B cell (primary cell): ENCODE results near the gene POP4. TPM values are rescaled to one million over a fixed set of nuclear protein-coding genes. Genes with fewer than 3 reads are reported as not detected.

ENCODE experiments used
- ATAC-seq: fragments of 200-7000 bp; cut with Tn5 transposase; one replicate; pipeline ENCODE4 v1.10.0; 2021; ENCODE audit warnings: low read depth, mild to moderate bottlenecking, moderate number of reproducible peaks, moderate library complexity
- CTCF ChIA-PET: fragments of 350-600 bp; sonication (Branson Sonifier 250); formaldehyde crosslinking; loops from one replicate; lab custom pipeline; 2021; ENCODE audit warnings: antibody characterized with exemption, inconsistent platforms; lab: Charles Lee
- POLR2A ChIA-PET: fragments of 350-600 bp; sonication (Branson Sonifier 250); formaldehyde crosslinking; loops from one replicate; lab custom pipeline; 2021; ENCODE audit warnings: antibody characterized with exemption; lab: Charles Lee
- DNase-seq: peaks from one replicate; pipeline ENCODE4 v3.0.0; 2013
- H2AFZ ChIP-seq: 2 replicates; pipeline ENCODE4 v1.6.1; 2012; ENCODE audit warnings: mild to moderate bottlenecking, low read depth, low read length; ENCODE audit not compliant: insufficient read depth, poor library complexity, severe bottlenecking
- H3K27ac ChIP-seq, 2 donors: 1 replicate in 1 of 2; 2 replicates in 1 of 2; pipeline ENCODE4 v1.5.1; 2012 to 2013; ENCODE audit warnings: low read length in 2 of 2, mild to moderate bottlenecking in 2 of 2, moderate library complexity in 1 of 2
- H3K27me3 ChIP-seq, 4 experiments: fragments of 200-600 bp in 1 of 4; sonication (generic) in 1 of 4; replicated peaks in 1 of 4; 1 replicate in 2 of 4; 2 replicates in 2 of 4; pipeline versions ENCODE4 v1.6.1 to v1.7.0; 2013 to 2016; ENCODE audit warnings: low read length in 3 of 4, mild to moderate bottlenecking in 2 of 4, mixed read lengths in 1 of 4, moderate library complexity in 1 of 4; ENCODE audit not compliant: insufficient read depth in 4 of 4, control insufficient read depth in 3 of 4; ENCODE audit errors: control extremely low read depth in 1 of 4
- H3K36me3 ChIP-seq, 2 experiments: replicated peaks in 1 of 2; 1 replicate in 1 of 2; 2 replicates in 1 of 2; pipeline versions ENCODE4 v1.6.1 to v1.7.1; 2013; ENCODE audit warnings: low read length in 1 of 2; ENCODE audit not compliant: insufficient read depth in 2 of 2, control insufficient read depth in 1 of 2; ENCODE audit errors: control extremely low read depth in 1 of 2, extremely low read depth in 1 of 2
- H3K4me1 ChIP-seq, 2 donors: fragments of 200-600 bp in 1 of 2; sonication (generic) in 1 of 2; 1 replicate in 1 of 2; 2 replicates in 1 of 2; pipeline versions ENCODE4 v1.5.1 to v1.6.1; 2013 to 2017; ENCODE audit warnings: low read length in 2 of 2; ENCODE audit not compliant: control insufficient read depth in 2 of 2, insufficient read depth in 2 of 2
- H3K4me2 ChIP-seq: replicated peaks from 2 replicates; pipeline ENCODE3; 2012; ENCODE audit warnings: mild to moderate bottlenecking, low read depth, low read length; ENCODE audit not compliant: poor library complexity, severe bottlenecking
- H3K4me3 ChIP-seq, 5 experiments: fragments of 200-600 bp in 1 of 5; sonication (generic) in 1 of 5; 1 replicate in 3 of 5; 2 replicates in 2 of 5; pipeline versions ENCODE4 v1.5.1 to v1.7.0; 2011 to 2016; ENCODE audit warnings: low read length in 4 of 5, mild to moderate bottlenecking in 4 of 5, low read depth in 2 of 5, control low read depth in 1 of 5, moderate library complexity in 1 of 5; ENCODE audit not compliant: insufficient read depth in 1 of 5; ENCODE audit errors: control extremely low read depth in 1 of 5, extremely low read depth in 1 of 5
- H3K79me2 ChIP-seq: fragments of 200-600 bp; sonication (generic); one replicate; pipeline ENCODE4 v1.6.0; 2016; ENCODE audit warnings: low read length; ENCODE audit not compliant: control insufficient read depth, insufficient read depth
- H3K9ac ChIP-seq: fragments of 200-600 bp; sonication (generic); 2 replicates; pipeline ENCODE4 v1.6.1; 2017; ENCODE audit warnings: mild to moderate bottlenecking, low read length, moderate library complexity
- H3K9me3 ChIP-seq, 3 donors: one replicate each; pipeline versions ENCODE4 v1.6.1 to v1.7.1; 2013; ENCODE audit warnings: low read length in 2 of 3; ENCODE audit not compliant: control insufficient read depth in 2 of 3, insufficient read depth in 1 of 3; ENCODE audit errors: control extremely low read depth in 1 of 3
- H4K20me1 ChIP-seq: 2 replicates; pipeline ENCODE4 v1.6.0; 2012; ENCODE audit warnings: mild to moderate bottlenecking, low read length; ENCODE audit not compliant: insufficient read depth, control insufficient read depth, poor library complexity, severe bottlenecking
- H3K27ac Mint-ChIP-seq: one replicate; pipeline ENCODE4 v1.8.0; 2021; ENCODE audit warnings: mixed read lengths
- H3K27me3 Mint-ChIP-seq: one replicate; pipeline ENCODE4 v1.8.0; 2021; ENCODE audit warnings: mixed read lengths
- H3K4me1 Mint-ChIP-seq: one replicate; pipeline ENCODE4 v1.8.0; 2021; ENCODE audit warnings: mixed read lengths
- H3K4me3 Mint-ChIP-seq: one replicate; pipeline ENCODE4 v1.8.0; 2021; ENCODE audit warnings: mixed read lengths
- H3K9me3 Mint-ChIP-seq: one replicate; pipeline ENCODE4 v1.8.0; 2022; ENCODE audit warnings: mixed read lengths; ENCODE audit not compliant: insufficient read depth
- CTCF ChIP-seq: fragments of 200-600 bp; IDR thresholded peaks from one replicate; pipeline ENCODE4 v1.8.0; 2022; ENCODE audit warnings: antibody characterized with exemption, mild to moderate bottlenecking
- EZH2 ChIP-seq: IDR thresholded peaks from 2 replicates; pipeline ENCODE4 v1.6.1; 2012; ENCODE audit warnings: borderline replicate concordance, low read depth, mild to moderate bottlenecking, moderate library complexity, low read length; ENCODE audit not compliant: insufficient read depth, poor library complexity, severe bottlenecking
- WGBS: methylation state at CpG from one replicate; pipeline ENCODE4 v1.1.5; 2013; ENCODE audit warnings: missing lambda C conversion rate; ENCODE audit not compliant: insufficient coverage; 5-methylcytosine and 5-hydroxymethylcytosine counted together
- intact Hi-C: fragments of 100-400 bp; cut with micrococcal nuclease; formaldehyde crosslinking; loops from one replicate; pipeline ENCODE4 v1.10.0; 2022
- polyA plus RNA-seq: library from polyadenylated mRNA; depleted of rRNA; stranded (reverse); fragments of >200 nt; gene quantifications from 2 replicates; pipeline ENCODE4 v1.2.3, GENCODE V29; 2012
- total RNA-seq, 2 donors: library from RNA; stranded (reverse); fragments of 120-200 nt in 1 of 2; gene quantifications; 1 replicate in 1 of 2; 2 replicates in 1 of 2; pipeline versions ENCODE4 v1.2.3 to v1.2.4, GENCODE V29; 2013 to 2022

Gene POP4
- total and polyA plus RNA-seq, 2 donors (not counting 1 experiment from before 2014, with no cell fraction given): 58.9 to 61.2 TPM

- Histone ChIP-seq H3K4me1 (peaks cover 3 to 24% of the 10 kb centered on the region in 2 donors), H3K9me3 (no peaks in the 10 kb centered on the region), H3K36me3 (no peaks in the 10 kb centered on the region), H3K9ac (no peak overlapping the region), H2AFZ (no peak overlapping the region), H3K4me2 (no peak overlapping the region), H3K27me3 (peaks cover 0 to 12% (median 0%) of the 10 kb centered on the region in 4 experiments), H3K27ac (no peak overlapping the region), H3K79me2 (no peaks in the 10 kb centered on the region), H3K4me3 (no peak overlapping the region), H4K20me1 (no peaks in the 10 kb centered on the region)
- no peak overlapping the region for H3K27ac Mint-ChIP-seq
- no peak overlapping the region for H3K4me3 Mint-ChIP-seq
- peaks cover 15% of the 10 kb centered on the region for H3K27me3 Mint-ChIP-seq
- peaks cover 20% of the 10 kb centered on the region for H3K4me1 Mint-ChIP-seq
- ATAC-seq (no peak), DNase-seq (no peak)
- CTCF ChIA-PET: interaction anchor here (0.6 to 2.3 kb wide), 3 partner anchors 13 to 92 kb away, joined by 3 to 8 read pairs (median 7); no protein-coding TSS in a partner anchor
- TF ChIP-seq EZH2 (no peak), CTCF (no peak)
- intact Hi-C loops: no loop called here
- H3K9me3 Mint-ChIP-seq: no peaks in the 10 kb centered on the region
- POLR2A ChIA-PET: no interaction called here
- 92% methylated on average over 2 of the region's 6 CpGs for WGBS
Measured at GRCh38 chr19:29624489-29625185, 18.6 kb downstream of the POP4 start.

- H3K36me3 ChIP-seq: no peaks in the 10 kb centered on the region
- no peak for TF ChIP-seq CTCF
- TF ChIP-seq EZH2: no peak
- intact Hi-C loops: no loop called here
- Mint-ChIP-seq H3K9me3 (no peaks in the 10 kb centered on the region), H3K27me3 (peaks cover 14% of the 10 kb centered on the region), H3K27ac (no peak overlapping the region), H3K4me3 (no peak overlapping the region), H3K4me1 (peaks cover 20% of the 10 kb centered on the region)
- H3K27me3 ChIP-seq: peaks cover 0 to 12% (median 0%) of the 10 kb centered on the region in 4 experiments
- WGBS: 95% methylated on average over 7 of the region's 9 CpGs
- H4K20me1 ChIP-seq: no peaks in the 10 kb centered on the region
- no peaks in the 10 kb centered on the region for H3K79me2 ChIP-seq
- H2AFZ ChIP-seq: no peak overlapping the region
- ATAC-seq (no peak), DNase-seq (no peak)
- no peaks in the 10 kb centered on the region for H3K9me3 ChIP-seq
- ChIA-PET POLR2A (no interaction called here), CTCF (interaction anchor here (1.5 to 2.3 kb wide), 2 partner anchors 13 to 91 kb away, joined by 7 to 8 read pairs; no protein-coding TSS in a partner anchor)
- no peak overlapping the region for H3K9ac ChIP-seq
- H3K4me3 ChIP-seq: no peak overlapping the region
- H3K27ac ChIP-seq: no peak overlapping the region
- peaks cover 3 to 22% of the 10 kb centered on the region in 2 donors for H3K4me1 ChIP-seq
- no peak overlapping the region for H3K4me2 ChIP-seq
Measured at GRCh38 chr19:29625186-29625651, 19.1 kb downstream of the POP4 start.
